Measurements from ENCODE around the gene ALK.

Gene ALK

GRCh38 chr2:29335396-29335795 lies 586.0 kb downstream of the ALK start:
- Histone ChIP-seq H3K9me3 (ENCODE audit: severe bottlenecking) (no peaks in the 10 kb centered on the region), H3K4me3 (ENCODE audit: low read depth, low read length) (no peak overlapping the region), H3K27ac (no peak overlapping the region), H3K27me3 (ENCODE audit: insufficient read depth, low read depth, severe bottlenecking) (no peaks in the 10 kb centered on the region), H3K36me3 (no peaks in the 10 kb centered on the region)
- no peak for DNase-seq
- TF ChIP-seq, protein P1, sequence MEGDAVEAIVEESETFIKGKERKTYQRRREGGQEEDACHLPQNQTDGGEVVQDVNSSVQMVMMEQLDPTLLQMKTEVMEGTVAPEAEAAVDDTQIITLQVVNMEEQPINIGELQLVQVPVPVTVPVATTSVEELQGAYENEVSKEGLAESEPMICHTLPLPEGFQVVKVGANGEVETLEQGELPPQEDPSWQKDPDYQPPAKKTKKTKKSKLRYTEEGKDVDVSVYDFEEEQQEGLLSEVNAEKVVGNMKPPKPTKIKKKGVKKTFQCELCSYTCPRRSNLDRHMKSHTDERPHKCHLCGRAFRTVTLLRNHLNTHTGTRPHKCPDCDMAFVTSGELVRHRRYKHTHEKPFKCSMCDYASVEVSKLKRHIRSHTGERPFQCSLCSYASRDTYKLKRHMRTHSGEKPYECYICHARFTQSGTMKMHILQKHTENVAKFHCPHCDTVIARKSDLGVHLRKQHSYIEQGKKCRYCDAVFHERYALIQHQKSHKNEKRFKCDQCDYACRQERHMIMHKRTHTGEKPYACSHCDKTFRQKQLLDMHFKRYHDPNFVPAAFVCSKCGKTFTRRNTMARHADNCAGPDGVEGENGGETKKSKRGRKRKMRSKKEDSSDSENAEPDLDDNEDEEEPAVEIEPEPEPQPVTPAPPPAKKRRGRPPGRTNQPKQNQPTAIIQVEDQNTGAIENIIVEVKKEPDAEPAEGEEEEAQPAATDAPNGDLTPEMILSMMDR (IDR thresholded peaks at IDR 0.05; ENCODE audit: low read depth, low read length), result no peak

DNA sequence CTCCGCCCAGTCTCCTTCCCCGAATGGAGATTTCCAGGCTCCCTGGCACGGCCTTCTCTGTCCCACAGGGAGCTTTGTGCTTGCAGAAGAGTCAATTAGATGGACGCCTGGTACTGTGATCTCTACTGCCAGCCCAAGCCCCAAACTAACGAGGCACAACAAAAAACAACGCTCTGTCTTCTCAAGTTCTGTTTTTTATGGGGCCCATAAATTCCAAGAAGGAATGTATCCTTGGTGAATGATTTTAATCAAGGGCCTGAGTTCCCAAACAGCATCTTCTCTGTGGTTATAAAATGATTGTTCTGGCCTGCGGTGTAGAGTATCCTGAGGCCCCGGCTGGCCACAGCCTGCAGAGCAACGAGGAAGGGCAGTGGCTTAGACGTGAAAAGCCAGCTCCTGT lies 586.7 kb downstream of the ALK start:
- H3K27me3 ChIP-seq (ENCODE audit: insufficient read depth, low read depth, severe bottlenecking), result no peaks in the 10 kb centered on the region
- TF ChIP-seq, protein P1 (IDR thresholded peaks at IDR 0.05; ENCODE audit: low read depth, low read length), result no peak
- DNase-seq, result no peak
- no peaks in the 10 kb centered on the region for H3K9me3 ChIP-seq (ENCODE audit: severe bottlenecking)
- no peaks in the 10 kb centered on the region for H3K36me3 ChIP-seq
- H3K4me3 ChIP-seq (ENCODE audit: low read depth, low read length), result no peak overlapping the region
- no peak overlapping the region for H3K27ac ChIP-seq

- DNase-seq, result no peak
- TF ChIP-seq, protein P1 (IDR thresholded peaks at IDR 0.05; ENCODE audit: low read depth, low read length), result no peak
These were observed 588.8 kb downstream of the ALK start for GRCh38 chr2:29332540-29332939.

GRCh38 chr2:29329899-29330298 lies 591.5 kb downstream of the ALK start:
- no peak for DNase-seq
- TF ChIP-seq, protein P1 (IDR thresholded peaks at IDR 0.05; ENCODE audit: low read depth, low read length), result peak; percentile 59
- no peaks in the 10 kb centered on the region for H3K36me3 ChIP-seq
- no peak overlapping the region for H3K4me3 ChIP-seq (ENCODE audit: low read depth, low read length)
- no peak overlapping the region for H3K27ac ChIP-seq
- no peaks in the 10 kb centered on the region for H3K27me3 ChIP-seq (ENCODE audit: insufficient read depth, low read depth, severe bottlenecking)
- H3K9me3 ChIP-seq (ENCODE audit: severe bottlenecking), result no peaks in the 10 kb centered on the region

More at GRCh38 chr2:29332540-29332939, 588.8 kb downstream of the ALK start:
- Histone ChIP-seq H3K27ac (no peak overlapping the region), H3K4me3 (ENCODE audit: low read depth, low read length) (no peak overlapping the region), H3K27me3 (ENCODE audit: insufficient read depth, low read depth, severe bottlenecking) (no peaks in the 10 kb centered on the region), H3K9me3 (ENCODE audit: severe bottlenecking) (no peaks in the 10 kb centered on the region), H3K36me3 (no peaks in the 10 kb centered on the region)

GRCh38 chr2:29326926-29327325 lies 594.5 kb downstream of the ALK start:
- H3K9me3 ChIP-seq (ENCODE audit: severe bottlenecking), result no peaks in the 10 kb centered on the region
- no peak overlapping the region for H3K27ac ChIP-seq

GRCh38 chr2:29325544-29325943 lies 595.8 kb downstream of the ALK start:
- no peaks in the 10 kb centered on the region for H3K9me3 ChIP-seq (ENCODE audit: severe bottlenecking)
- TF ChIP-seq, protein P1 (IDR thresholded peaks at IDR 0.05; ENCODE audit: low read depth, low read length), result no peak
- H3K27ac ChIP-seq, result no peak overlapping the region
- no peak for DNase-seq
- H3K36me3 ChIP-seq, result no peaks in the 10 kb centered on the region
- H3K27me3 ChIP-seq (ENCODE audit: insufficient read depth, low read depth, severe bottlenecking), result no peaks in the 10 kb centered on the region
- H3K4me3 ChIP-seq (ENCODE audit: low read depth, low read length), result no peak overlapping the region

More at GRCh38 chr2:29326926-29327325, 594.5 kb downstream of the ALK start:
- Histone ChIP-seq H3K4me3 (ENCODE audit: low read depth, low read length) (no peak overlapping the region), H3K27me3 (ENCODE audit: insufficient read depth, low read depth, severe bottlenecking) (no peaks in the 10 kb centered on the region), H3K36me3 (no peaks in the 10 kb centered on the region)
- no peak for DNase-seq
- TF ChIP-seq, protein P1 (IDR thresholded peaks at IDR 0.05; ENCODE audit: low read depth, low read length), result no peak

Data from WERI-Rb-1 (cell line).